GM12878 (cell line): ENCODE measurements around the gene RBM8A. TPM values are rescaled to one million over a fixed set of nuclear protein-coding genes. Genes with fewer than 3 reads are reported as not detected.

Experiments used
- ATAC-seq: fragments of 200-7000 bp; cut with Tn5 transposase; 3 replicates; pipeline ENCODE4 v1.9.1; 2020; ENCODE audit warnings: mild to moderate bottlenecking, moderate library complexity
- BruUV-seq: library from RNA; stranded (reverse); fragments of 400-500 nt; replicated peaks from 2 replicates; lab custom pipeline; 2021; lab: Mats Ljungman, UMichigan
- CTCF ChIA-PET: fragments of 300-600 bp; sonication (Branson Sonifier 250); formaldehyde crosslinking; extraction: SDS; loops from one replicate; lab custom pipeline; 2021; ENCODE audit warnings: inconsistent platforms; lab: Yijun Ruan, JAX
- POLR2A ChIA-PET: fragments of 350-600 bp; formaldehyde crosslinking; extraction: SDS; loops from one replicate; lab custom pipeline; 2021; ENCODE audit warnings: inconsistent platforms; lab: Charles Lee
- RAD21 ChIA-PET: fragments of 300-600 bp; sonication (Branson Sonifier 250); formaldehyde crosslinking; loops from one replicate; lab custom pipeline; 2023; ENCODE audit warnings: antibody characterized with exemption; ENCODE audit not compliant: unreplicated experiment; lab: Charles Lee
- SMC1A ChIA-PET: fragments of 300-600 bp; sonication (Branson Sonifier 250); formaldehyde crosslinking; loops from one replicate; lab custom pipeline; 2023; ENCODE audit not compliant: unreplicated experiment, uncharacterized antibody; lab: Charles Lee
- DNase-seq: peaks from one replicate; pipeline ENCODE4 v3.0.0-alpha.2; 2011; ENCODE audit warnings: low read depth, low spot score
- FAIRE-seq: peaks from 3 replicates; lab custom pipeline; 2011; peaks lifted over from hg19 to GRCh38; lab: Jason Lieb, UNC
- H2AFZ ChIP-seq: 2 replicates; pipeline ENCODE4 v1.6.0; 2011; ENCODE audit warnings: low read depth, low read length, control low read depth; ENCODE audit not compliant: control insufficient read depth
- H3K27ac ChIP-seq: 2 replicates; pipeline ENCODE4 v1.5.1; 2011; ENCODE audit warnings: control low read depth; ENCODE audit not compliant: control insufficient read depth, insufficient read depth
- H3K27me3 ChIP-seq, 2 experiments: replicated peaks in 1 of 2; 2 replicates each; pipeline versions ENCODE4 v1.6.0 to v1.6.1; 2011; ENCODE audit warnings: low read length in 1 of 2; ENCODE audit not compliant: control insufficient read depth in 2 of 2, insufficient read depth in 2 of 2
- H3K36me3 ChIP-seq, 2 experiments: 2 replicates each; pipeline ENCODE4 v1.5.1; 2011; ENCODE audit warnings: low read length in 1 of 2; ENCODE audit not compliant: control insufficient read depth in 2 of 2, insufficient read depth in 2 of 2
- H3K4me1 ChIP-seq: 2 replicates; pipeline ENCODE4 v1.6.1; 2011; ENCODE audit warnings: mild to moderate bottlenecking, low read length, moderate library complexity, mixed read lengths; ENCODE audit not compliant: control insufficient read depth, insufficient read depth
- H3K4me2 ChIP-seq: 2 replicates; pipeline ENCODE4 v1.6.0; 2011; ENCODE audit warnings: control low read depth; ENCODE audit not compliant: control insufficient read depth, insufficient read depth
- H3K4me3 ChIP-seq: fragments of 200-600 bp; sonication (generic); 2 replicates; pipeline ENCODE4 v1.5.1; 2016
- H3K79me2 ChIP-seq: 2 replicates; pipeline ENCODE4 v1.6.0; 2011; ENCODE audit warnings: low read length; ENCODE audit not compliant: control insufficient read depth, insufficient read depth
- H3K9ac ChIP-seq: 2 replicates; pipeline ENCODE4 v1.8.0; 2011; ENCODE audit warnings: low read length, control low read depth, mixed read lengths; ENCODE audit not compliant: control insufficient read depth, insufficient read depth
- H3K9me3 ChIP-seq: replicated peaks from 3 replicates; pipeline ENCODE4 v1.5.1; 2011; ENCODE audit warnings: mild to moderate bottlenecking, low read length; ENCODE audit not compliant: control insufficient read depth, insufficient read depth
- H4K20me1 ChIP-seq: 2 replicates; pipeline ENCODE4 v1.6.0; 2011; ENCODE audit not compliant: control insufficient read depth, insufficient read depth
- ATF2 ChIP-seq: IDR thresholded peaks from 2 replicates; pipeline ENCODE4 v1.6.1; 2012; ENCODE audit warnings: low read length, inconsistent platforms
- BCL3 ChIP-seq: IDR thresholded peaks from 2 replicates; pipeline ENCODE4 v1.6.1; 2011; ENCODE audit warnings: borderline replicate concordance, low read depth, mild to moderate bottlenecking, moderate library complexity, low read length; ENCODE audit not compliant: insufficient read depth, poor library complexity, severe bottlenecking
- MEF2A ChIP-seq: IDR thresholded peaks from 2 replicates; pipeline ENCODE4 v1.6.1; 2011; ENCODE audit warnings: low read depth, mild to moderate bottlenecking, low read length, moderate library complexity; ENCODE audit not compliant: insufficient read depth
- SKIL ChIP-seq: fragments of 450-650 bp; IDR thresholded peaks from 2 replicates; pipeline ENCODE4 v1.6.1; 2017; ENCODE audit warnings: mild to moderate bottlenecking, low read depth, inconsistent platforms; ENCODE audit not compliant: poor library complexity, severe bottlenecking
- SREBF2 ChIP-seq: IDR thresholded peaks from 2 replicates; pipeline ENCODE4 v1.6.1; 2012; ENCODE audit warnings: mild to moderate bottlenecking, low read length
- STAT1 ChIP-seq: fragments of 450-650 bp; conservative IDR thresholded peaks from 2 replicates; pipeline ENCODE4 v1.6.1; 2014; ENCODE audit warnings: antibody characterized with exemption, mild to moderate bottlenecking
- in situ Hi-C: fragments of 300-500 bp; cut with MboI; formaldehyde crosslinking; loops from 9 replicates; pipeline ENCODE4 v1.14.3; 2018; ENCODE audit warnings: mixed read lengths
- intact Hi-C: fragments of 100-400 bp; cut with micrococcal nuclease; formaldehyde crosslinking; loops from one replicate; pipeline ENCODE4 v1.14.2; 2022; ENCODE audit not compliant: unreplicated experiment
- polyA plus RNA-seq, 11 experiments: library from polyadenylated mRNA; depleted of rRNA in 4 of 11; unstranded in 6 of 11; stranded (reverse) in 5 of 11; fragments of >200 nt; fragmentation: Nextera tagmentation in 4 of 11; fragmentation: Illumina TruSeq in 1 of 11; extraction: Ambion mirVana in 4 of 11; extraction: Trizol in 1 of 11; gene quantifications; 1 replicate in 1 of 11; 2 replicates in 10 of 11; pipeline versions ENCODE4 v1.2.1 to v1.2.3, GENCODE V29; 2011 to 2016; ENCODE audit warnings: inconsistent platforms in 2 of 11, missing spikeins in 2 of 11, low read depth in 1 of 11
- total RNA-seq, 4 experiments: library from RNA; depleted of rRNA in 3 of 4; stranded (reverse); fragments of >200 nt in 3 of 4; fragmentation: Illumina TruSeq in 1 of 4; extraction: Trizol in 1 of 4; gene quantifications; 2 replicates each; pipeline versions ENCODE4 v1.2.1 to v1.2.3, GENCODE V29; 2013 to 2021
- TF ChIP-seq, protein P1 (sequence below): IDR thresholded peaks from 2 replicates; pipeline ENCODE4 v1.6.1; 2012; ENCODE audit warnings: improper control_type of control experiment, low read depth, low read length; ENCODE audit not compliant: insufficient replicate concordance

Gene RBM8A
- total and polyA plus RNA-seq, 10 of the 15 experiments (the other 5 are each of a cell fraction or from before 2014, with no cell fraction given), result 110 to 1,248 (median 248) TPM

- TF ChIP-seq, protein P1, sequence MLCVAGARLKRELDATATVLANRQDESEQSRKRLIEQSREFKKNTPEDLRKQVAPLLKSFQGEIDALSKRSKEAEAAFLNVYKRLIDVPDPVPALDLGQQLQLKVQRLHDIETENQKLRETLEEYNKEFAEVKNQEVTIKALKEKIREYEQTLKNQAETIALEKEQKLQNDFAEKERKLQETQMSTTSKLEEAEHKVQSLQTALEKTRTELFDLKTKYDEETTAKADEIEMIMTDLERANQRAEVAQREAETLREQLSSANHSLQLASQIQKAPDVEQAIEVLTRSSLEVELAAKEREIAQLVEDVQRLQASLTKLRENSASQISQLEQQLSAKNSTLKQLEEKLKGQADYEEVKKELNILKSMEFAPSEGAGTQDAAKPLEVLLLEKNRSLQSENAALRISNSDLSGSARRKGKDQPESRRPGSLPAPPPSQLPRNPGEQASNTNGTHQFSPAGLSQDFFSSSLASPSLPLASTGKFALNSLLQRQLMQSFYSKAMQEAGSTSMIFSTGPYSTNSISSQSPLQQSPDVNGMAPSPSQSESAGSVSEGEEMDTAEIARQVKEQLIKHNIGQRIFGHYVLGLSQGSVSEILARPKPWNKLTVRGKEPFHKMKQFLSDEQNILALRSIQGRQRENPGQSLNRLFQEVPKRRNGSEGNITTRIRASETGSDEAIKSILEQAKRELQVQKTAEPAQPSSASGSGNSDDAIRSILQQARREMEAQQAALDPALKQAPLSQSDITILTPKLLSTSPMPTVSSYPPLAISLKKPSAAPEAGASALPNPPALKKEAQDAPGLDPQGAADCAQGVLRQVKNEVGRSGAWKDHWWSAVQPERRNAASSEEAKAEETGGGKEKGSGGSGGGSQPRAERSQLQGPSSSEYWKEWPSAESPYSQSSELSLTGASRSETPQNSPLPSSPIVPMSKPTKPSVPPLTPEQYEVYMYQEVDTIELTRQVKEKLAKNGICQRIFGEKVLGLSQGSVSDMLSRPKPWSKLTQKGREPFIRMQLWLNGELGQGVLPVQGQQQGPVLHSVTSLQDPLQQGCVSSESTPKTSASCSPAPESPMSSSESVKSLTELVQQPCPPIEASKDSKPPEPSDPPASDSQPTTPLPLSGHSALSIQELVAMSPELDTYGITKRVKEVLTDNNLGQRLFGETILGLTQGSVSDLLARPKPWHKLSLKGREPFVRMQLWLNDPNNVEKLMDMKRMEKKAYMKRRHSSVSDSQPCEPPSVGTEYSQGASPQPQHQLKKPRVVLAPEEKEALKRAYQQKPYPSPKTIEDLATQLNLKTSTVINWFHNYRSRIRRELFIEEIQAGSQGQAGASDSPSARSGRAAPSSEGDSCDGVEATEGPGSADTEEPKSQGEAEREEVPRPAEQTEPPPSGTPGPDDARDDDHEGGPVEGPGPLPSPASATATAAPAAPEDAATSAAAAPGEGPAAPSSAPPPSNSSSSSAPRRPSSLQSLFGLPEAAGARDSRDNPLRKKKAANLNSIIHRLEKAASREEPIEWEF, result no peak
- TF ChIP-seq MEF2A, result no peak
- no peak for TF ChIP-seq ATF2
These were observed 9.0 kb upstream of the RBM8A start (continued) for GRCh38 chr1:145936247-145936646.

DNA sequence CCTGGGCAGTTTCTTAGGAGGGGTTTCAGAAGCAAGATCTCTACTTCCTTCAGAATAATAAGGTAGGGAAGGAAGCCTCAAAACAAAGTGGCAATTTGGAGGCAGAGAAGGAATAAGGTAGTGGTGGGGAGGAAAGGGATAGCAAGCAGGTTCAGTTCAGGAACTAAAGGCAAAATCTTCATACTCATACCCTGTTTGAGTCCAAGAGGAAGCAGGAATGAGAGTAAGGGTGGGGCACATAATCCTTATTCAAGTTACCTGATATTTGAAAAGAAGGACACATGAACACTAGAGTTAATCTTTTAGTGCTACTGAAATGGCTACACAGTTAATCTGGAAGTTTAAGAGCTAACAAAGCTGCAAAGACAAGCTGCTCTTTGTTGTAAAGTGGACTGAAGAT is 8.4 kb upstream of the RBM8A start:
- Histone ChIP-seq H3K4me1 (no peaks in the 10 kb centered on the region), H3K4me3 (no peak overlapping the region), H2AFZ (no peak overlapping the region), H3K9ac (no peak overlapping the region), H3K79me2 (no peaks in the 10 kb centered on the region), H3K4me2 (no peak overlapping the region), H3K27me3 (no peaks in the 10 kb centered on the region), H4K20me1 (no peaks in the 10 kb centered on the region), H3K36me3 (peaks cover 0 to 7% of the 10 kb centered on the region in 2 experiments; a peak in 2 of 4 replicates), H3K9me3 (no peaks in the 10 kb centered on the region), H3K27ac (no peak overlapping the region)
- no peak for DNase-seq
- ChIA-PET SMC1A (interaction anchor here (1.2 to 3.6 kb wide), 2 partner anchors 23 to 32 kb away, joined by 3 to 9 read pairs; partner anchors contain the start of gene LIX1L), RAD21 (no interaction called here), POLR2A (interaction anchor here (0.6 kb wide), 1 partner anchor 8 kb away, joined by 3 read pairs; no protein-coding TSS in a partner anchor), CTCF (interaction anchor here (0.6 kb wide), 1 partner anchor 97 kb away, joined by 3 read pairs; no protein-coding TSS in a partner anchor)
- in situ Hi-C loops (no loop called here), intact Hi-C loops (no loop called here)
- no peak for FAIRE-seq
- BruUV-seq, result no TSS peak
- ATAC-seq, result no peak
- TF ChIP-seq SKIL (no peak), BCL3 (no peak), STAT1 (no peak), SREBF2 (no peak)
